ENCODE results near the gene ACOXL. TPM values are rescaled to one million over a fixed set of nuclear protein-coding genes. Genes with fewer than 3 reads are reported as not detected.
A peak's percentile ranks its signal among the peaks of the same experiment; 100 is the strongest.

The ACOXL gene
- total and polyA plus RNA-seq, 2 of the 8 experiments (the other 6 are each of a cell fraction or from before 2014, with no cell fraction given) = 11.4 to 20.6 TPM

- no peak overlapping the region for H2BK12ac ChIP-seq (ENCODE audit: low read depth, low read length)
- H4K20me1 ChIP-seq (replicated peaks in 1 of 2; ENCODE audit: control insufficient read depth in 1 of 2, insufficient read depth in 2 of 2, low read length in 2 of 2) = peaks cover 3 to 19% of the 10 kb centered on the region in 2 experiments
- WGBS, 2 experiments (ENCODE audit: extremely low coverage in 1 of 2, insufficient coverage in 1 of 2, insufficient read length in 1 of 2, insufficient replicate concordance in 2 of 2, low coverage in 1 of 2, low lambda C conversion rate in 2 of 2, missing lambda C conversion rate in 1 of 2) = 80% methylated on average over 9 of the region's 9 CpGs; no CpG with 5 or more reads in 1 of the 2 experiments
- no peaks in the 10 kb centered on the region for H3K23me2 ChIP-seq (ENCODE audit: low read depth, low read length)
- no peak overlapping the region for H2BK15ac ChIP-seq (ENCODE audit: low read length)
- H3K79me1 ChIP-seq (ENCODE audit: low read depth, low read length) = peaks cover 18% of the 10 kb centered on the region
- H3K18ac ChIP-seq (ENCODE audit: extremely low read depth, low read length) = no peak overlapping the region
- H3K4ac ChIP-seq (replicated peaks; ENCODE audit: insufficient read length, low read depth, low read length) = no peak overlapping the region
- no peak overlapping the region for H3K4me3 ChIP-seq (ENCODE audit: extremely low read depth in 1 of 4, insufficient read depth in 2 of 4, low read depth in 3 of 4, low read length in 4 of 4)
- no peak overlapping the region for H3K14ac ChIP-seq (ENCODE audit: insufficient read length)
- H3K4me2 ChIP-seq (ENCODE audit: insufficient read depth in 1 of 2, low read depth in 2 of 2, low read length in 2 of 2) = no peak overlapping the region
- H2AK5ac ChIP-seq (ENCODE audit: low read depth, low read length) = no peak overlapping the region
- TF ChIP-seq RAD21 (IDR thresholded peaks at IDR 0.05 in 1 of 2, conservative IDR thresholded peaks at IDR 0.05 in 1 of 2; ENCODE audit: low read depth in 2 of 2, low read length in 2 of 2) (peak; percentile 51 to 61), CHD2 (IDR thresholded peaks at IDR 0.05; ENCODE audit: low read length) (0 out of 2 replicates have a peak, but pooled peaks have one; percentile 13), FOSL1 (IDR thresholded peaks at IDR 0.05; ENCODE audit: insufficient read depth, low read depth, low read length) (no peak), BACH1 (IDR thresholded peaks at IDR 0.05; ENCODE audit: low read length) (no peak)
- TF ChIP-seq, protein P1, sequence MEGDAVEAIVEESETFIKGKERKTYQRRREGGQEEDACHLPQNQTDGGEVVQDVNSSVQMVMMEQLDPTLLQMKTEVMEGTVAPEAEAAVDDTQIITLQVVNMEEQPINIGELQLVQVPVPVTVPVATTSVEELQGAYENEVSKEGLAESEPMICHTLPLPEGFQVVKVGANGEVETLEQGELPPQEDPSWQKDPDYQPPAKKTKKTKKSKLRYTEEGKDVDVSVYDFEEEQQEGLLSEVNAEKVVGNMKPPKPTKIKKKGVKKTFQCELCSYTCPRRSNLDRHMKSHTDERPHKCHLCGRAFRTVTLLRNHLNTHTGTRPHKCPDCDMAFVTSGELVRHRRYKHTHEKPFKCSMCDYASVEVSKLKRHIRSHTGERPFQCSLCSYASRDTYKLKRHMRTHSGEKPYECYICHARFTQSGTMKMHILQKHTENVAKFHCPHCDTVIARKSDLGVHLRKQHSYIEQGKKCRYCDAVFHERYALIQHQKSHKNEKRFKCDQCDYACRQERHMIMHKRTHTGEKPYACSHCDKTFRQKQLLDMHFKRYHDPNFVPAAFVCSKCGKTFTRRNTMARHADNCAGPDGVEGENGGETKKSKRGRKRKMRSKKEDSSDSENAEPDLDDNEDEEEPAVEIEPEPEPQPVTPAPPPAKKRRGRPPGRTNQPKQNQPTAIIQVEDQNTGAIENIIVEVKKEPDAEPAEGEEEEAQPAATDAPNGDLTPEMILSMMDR (IDR thresholded peaks at IDR 0.05; ENCODE audit: control extremely low read depth in 1 of 3, insufficient read depth in 1 of 3, low read depth in 1 of 3, low read length in 3 of 3) = peak; percentile 52 to 55 (median 53)
- H3K23ac ChIP-seq (ENCODE audit: insufficient read length) = no peak overlapping the region
- H4K91ac ChIP-seq (replicated peaks; ENCODE audit: insufficient read length, low read length) = no peak overlapping the region
- no peak overlapping the region for H2BK5ac ChIP-seq (ENCODE audit: low read depth, low read length)
- H2BK120ac ChIP-seq (replicated peaks; ENCODE audit: low read depth, low read length) = no peak overlapping the region
- peaks cover 5 to 80% of the 10 kb centered on the region in 2 experiments; a peak in 3 of 4 replicates for H3K79me2 ChIP-seq (ENCODE audit: control insufficient read depth in 1 of 2, insufficient read depth in 2 of 2, low read length in 2 of 2)
- H4K8ac ChIP-seq (ENCODE audit: extremely low read depth, insufficient read depth, low read length) = no peak overlapping the region
- ChIA-PET POLR2A (ENCODE audit: partially characterized antibody) (interaction anchor here (1.1 to 1.4 kb wide), 2 partner anchors 10 to 15 kb away, joined by 3 to 4 read pairs; partner anchors contain the start of gene BCL2L11), CTCF (ENCODE audit: partially characterized antibody) (interaction anchor here (0.9 to 1.7 kb wide), 5 partner anchors 10 to 71 kb away, joined by 3 to 9 read pairs (median 3); no protein-coding TSS in a partner anchor)
- H3K56ac ChIP-seq (replicated peaks; ENCODE audit: insufficient read length, low read depth, low read length) = no peak overlapping the region
- no peaks in the 10 kb centered on the region for H3K9me3 ChIP-seq (ENCODE audit: insufficient read depth in 2 of 2, low read depth in 1 of 2, low read length in 1 of 2)
- H3K4me1 ChIP-seq (replicated peaks in 1 of 4; ENCODE audit: control insufficient read depth in 3 of 4, insufficient read depth in 4 of 4, low read length in 3 of 4) = peaks cover 0 to 5% (median 0%) of the 10 kb centered on the region in 4 experiments; a peak in 2 of 7 replicates
- H2AFZ ChIP-seq (ENCODE audit: low read length) = no peak overlapping the region
- FAIRE-seq (no peak), DNase-seq (ENCODE audit: low read depth in 1 of 2, low spot score in 2 of 2) (peak in 1 of 2 experiments; percentile 53)
- H4K5ac ChIP-seq (ENCODE audit: insufficient read length, low read depth, low read length) = no peak overlapping the region
- peaks cover 0 to 22% (median 6%) of the 10 kb centered on the region in 4 experiments; a peak in 4 of 8 replicates for H3K36me3 ChIP-seq (ENCODE audit: control insufficient read depth in 2 of 4, insufficient read depth in 4 of 4, low read length in 3 of 4)
- no peak overlapping the region for H3K27ac ChIP-seq (ENCODE audit: low read depth, low read length)
- no peaks in the 10 kb centered on the region for H3K27me3 ChIP-seq (replicated peaks in 1 of 4; ENCODE audit: control insufficient read depth in 3 of 4, extremely low read depth in 1 of 4, insufficient read depth in 3 of 4, low read length in 3 of 4)
- H3K9ac ChIP-seq (replicated peaks in 1 of 4; ENCODE audit: extremely low read depth in 1 of 4, low read depth in 3 of 4, low read length in 3 of 4) = no peak overlapping the region
- H2BK20ac ChIP-seq (ENCODE audit: low read length) = no peak overlapping the region
Measured at GRCh38 chr2:111135910-111136297, 403.5 kb downstream of the ACOXL start.
